Mesenchymal stem cell (in vitro differentiated cells and primary cell): Measurements from ENCODE around the gene IDI1.

Experiments used
- DNase-seq: peaks from one replicate; pipeline ENCODE4 v3.0.0-alpha.2; 2013
- H2AFZ ChIP-seq: one replicate; pipeline ENCODE4 v1.6.1; 2013; ENCODE audit warnings: low read depth, mild to moderate bottlenecking, control low read depth, inconsistent platforms, low read length, moderate library complexity
- H2AK5ac ChIP-seq: 2 replicates; pipeline ENCODE4 v1.6.1; 2013; ENCODE audit warnings: low read length, moderate library complexity, mild to moderate bottlenecking, inconsistent platforms; ENCODE audit not compliant: severe bottlenecking
- H2BK120ac ChIP-seq: one replicate; pipeline ENCODE4 v1.6.1; 2013; ENCODE audit warnings: low read depth, mild to moderate bottlenecking, inconsistent platforms, low read length, moderate library complexity
- H2BK12ac ChIP-seq, 2 experiments: one replicate each; pipeline ENCODE4 v1.6.1; 2013; ENCODE audit warnings: inconsistent platforms in 2 of 2, low read length in 2 of 2, mild to moderate bottlenecking in 2 of 2, moderate library complexity in 2 of 2, control low read depth in 1 of 2
- H2BK15ac ChIP-seq: one replicate; pipeline ENCODE4 v1.6.1; 2013; ENCODE audit warnings: mild to moderate bottlenecking, low read depth, inconsistent platforms; ENCODE audit not compliant: poor library complexity, severe bottlenecking
- H2BK5ac ChIP-seq: 2 replicates; pipeline ENCODE4 v1.6.1; 2013; ENCODE audit warnings: low read depth, mild to moderate bottlenecking, low read length, control low read depth, inconsistent platforms; ENCODE audit not compliant: poor library complexity, severe bottlenecking
- H3K14ac ChIP-seq, 2 experiments: one replicate each; pipeline ENCODE4 v1.6.1; 2013; ENCODE audit warnings: inconsistent platforms in 2 of 2, low read length in 2 of 2, control low read depth in 1 of 2, mild to moderate bottlenecking in 1 of 2, moderate library complexity in 1 of 2
- H3K18ac ChIP-seq, 2 experiments: one replicate each; pipeline ENCODE4 v1.6.1; 2013; ENCODE audit warnings: inconsistent platforms in 2 of 2, low read length in 2 of 2, control low read depth in 1 of 2, low read depth in 1 of 2, mild to moderate bottlenecking in 1 of 2
- H3K23ac ChIP-seq, 2 experiments: one replicate each; pipeline ENCODE4 v1.6.1; 2013; ENCODE audit warnings: inconsistent platforms in 2 of 2, low read length in 2 of 2, mild to moderate bottlenecking in 2 of 2, moderate library complexity in 2 of 2, control low read depth in 1 of 2
- H3K27ac ChIP-seq: 2 replicates; pipeline ENCODE4 v1.5.1; 2013; ENCODE audit warnings: mild to moderate bottlenecking, moderate library complexity, low read length, control low read depth, inconsistent platforms; ENCODE audit not compliant: poor library complexity, severe bottlenecking
- H3K27me3 ChIP-seq, 2 experiments: 2 replicates each; pipeline versions ENCODE4 v1.6.1 to v1.7.0; 2013; ENCODE audit warnings: low read length in 2 of 2, mild to moderate bottlenecking in 2 of 2, moderate library complexity in 2 of 2, control low read depth in 1 of 2, inconsistent platforms in 1 of 2; ENCODE audit not compliant: control insufficient read depth in 1 of 2, insufficient read depth in 1 of 2
- H3K36me3 ChIP-seq, 2 experiments: 2 replicates each; pipeline versions ENCODE4 v1.6.1 to v1.7.0; 2013; ENCODE audit warnings: low read length in 2 of 2, control low read depth in 1 of 2, inconsistent platforms in 1 of 2, low read depth in 1 of 2, mild to moderate bottlenecking in 1 of 2; ENCODE audit not compliant: insufficient read depth in 2 of 2, control insufficient read depth in 1 of 2
- H3K4ac ChIP-seq, 2 experiments: one replicate each; pipeline ENCODE4 v1.6.1; 2013; ENCODE audit warnings: inconsistent platforms in 2 of 2, low read length in 2 of 2, mild to moderate bottlenecking in 2 of 2, moderate library complexity in 2 of 2, control low read depth in 1 of 2, low read depth in 1 of 2
- H3K4me1 ChIP-seq: 2 replicates; pipeline ENCODE4 v1.6.1; 2013; ENCODE audit warnings: low read depth, low read length, control low read depth; ENCODE audit not compliant: control insufficient read depth, insufficient read depth
- H3K4me2 ChIP-seq: 2 replicates; pipeline ENCODE4 v1.6.1; 2013; ENCODE audit warnings: low read length, mild to moderate bottlenecking, inconsistent platforms; ENCODE audit not compliant: poor library complexity, severe bottlenecking
- H3K4me3 ChIP-seq, 2 experiments: 2 replicates each; pipeline versions ENCODE4 v1.5.1 to v1.7.0; 2013; ENCODE audit warnings: low read length in 2 of 2, mild to moderate bottlenecking in 2 of 2, control low read depth in 1 of 2, low read depth in 1 of 2; ENCODE audit not compliant: insufficient read depth in 1 of 2
- H3K79me1 ChIP-seq: replicated peaks from 2 replicates; pipeline ENCODE4 v1.6.1; 2013; ENCODE audit warnings: mild to moderate bottlenecking, control low read depth, low read length, inconsistent platforms; ENCODE audit not compliant: poor library complexity, severe bottlenecking
- H3K9ac ChIP-seq: 2 replicates; pipeline ENCODE4 v1.7.0; 2013; ENCODE audit warnings: mild to moderate bottlenecking, low read length, moderate library complexity
- H3K9me3 ChIP-seq: 2 replicates; pipeline ENCODE4 v1.7.0; 2013; ENCODE audit warnings: mild to moderate bottlenecking, low read length; ENCODE audit not compliant: control insufficient read depth
- H4K8ac ChIP-seq: one replicate; pipeline ENCODE4 v1.6.1; 2013; ENCODE audit warnings: inconsistent platforms, mild to moderate bottlenecking, low read length, moderate library complexity
- H4K91ac ChIP-seq: one replicate; pipeline ENCODE4 v1.6.1; 2013; ENCODE audit warnings: mild to moderate bottlenecking, low read length, inconsistent platforms
- WGBS: methylation state at CpG from one replicate; pipeline ENCODE4 v1.1.7; 2013; ENCODE audit warnings: mixed read lengths; 5-methylcytosine and 5-hydroxymethylcytosine counted together

The IDI1 gene

DNA sequence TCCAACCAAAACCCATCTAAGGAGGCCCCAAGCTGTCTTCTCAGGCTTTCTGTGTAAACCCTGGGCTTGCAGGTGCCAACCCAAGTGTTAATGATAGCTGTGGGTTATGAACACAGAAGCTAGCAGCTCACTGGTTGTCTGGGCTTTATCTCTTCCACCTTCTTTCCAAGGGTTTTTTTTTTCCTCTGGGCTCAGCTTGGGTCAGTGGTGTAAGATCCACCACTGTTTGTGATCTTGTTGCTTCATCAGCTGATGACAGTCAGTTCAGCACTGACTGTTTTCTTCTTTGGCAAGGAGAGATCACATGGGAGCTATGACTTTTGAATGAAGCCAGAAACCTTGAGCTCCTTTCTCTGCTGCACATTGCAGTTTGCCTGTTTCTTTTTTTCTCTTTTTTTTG lies 56.0 kb downstream of the IDI1 start:
- no peak overlapping the region for H3K14ac ChIP-seq
- H3K18ac ChIP-seq: no peak overlapping the region
- no peak overlapping the region for H2AK5ac ChIP-seq
- peaks cover 46 to 69% of the 10 kb centered on the region in 2 experiments for H3K36me3 ChIP-seq
- peak overlapping the region; percentile 58 for H3K9ac ChIP-seq
- peak; percentile 57 for DNase-seq
- H3K23ac ChIP-seq: no peak overlapping the region
- peaks cover 8% of the 10 kb centered on the region for H3K4me1 ChIP-seq
- H3K27ac ChIP-seq: no peak overlapping the region
- H3K4me3 ChIP-seq: no peak overlapping the region
- H3K79me1 ChIP-seq: peaks cover 24% of the 10 kb centered on the region
- H3K9me3 ChIP-seq: no peaks in the 10 kb centered on the region
- no peak overlapping the region for H4K8ac ChIP-seq
- H2BK5ac ChIP-seq: no peak overlapping the region
- no peak overlapping the region for H2BK12ac ChIP-seq
- no peak overlapping the region for H2BK15ac ChIP-seq
- H2AFZ ChIP-seq: no peak overlapping the region
- no peak overlapping the region for H3K4ac ChIP-seq
- no peak overlapping the region for H4K91ac ChIP-seq
- H3K27me3 ChIP-seq: no peaks in the 10 kb centered on the region
- no peak overlapping the region for H2BK120ac ChIP-seq
- H3K4me2 ChIP-seq: no peak overlapping the region

DNA sequence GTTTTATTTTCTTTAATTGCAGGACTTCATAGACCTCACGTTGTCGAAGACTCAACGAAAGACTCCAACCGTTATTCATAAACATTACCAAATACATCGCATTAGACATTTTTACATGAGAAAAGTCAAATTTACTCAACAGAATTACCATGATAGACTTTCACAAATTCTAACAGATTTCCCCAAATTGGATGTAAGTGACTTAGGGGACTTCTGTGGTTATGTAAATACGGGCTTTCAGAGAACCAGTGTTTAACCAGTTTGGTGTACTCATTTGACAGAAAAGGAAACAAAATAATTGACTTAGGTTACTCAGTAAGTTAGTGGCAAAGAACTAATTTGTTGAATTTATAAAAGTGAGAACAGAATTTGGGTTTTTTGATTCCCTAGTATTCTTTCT lies 56.5 kb downstream of the IDI1 start:
- Histone ChIP-seq H3K4me1 (peaks cover 8% of the 10 kb centered on the region), H2BK120ac (no peak overlapping the region), H3K4me3 (no peak overlapping the region), H3K36me3 (peaks cover 42 to 65% of the 10 kb centered on the region in 2 experiments), H3K4ac (no peak overlapping the region), H2BK15ac (no peak overlapping the region), H4K8ac (no peak overlapping the region), H4K91ac (no peak overlapping the region), H3K9me3 (no peaks in the 10 kb centered on the region), H2AK5ac (no peak overlapping the region), H3K79me1 (peaks cover 22% of the 10 kb centered on the region), H3K4me2 (no peak overlapping the region), H3K9ac (peak overlapping the region; percentile 58), H3K23ac (no peak overlapping the region), H3K27ac (no peak overlapping the region), H2AFZ (no peak overlapping the region), H2BK12ac (no peak overlapping the region), H3K14ac (no peak overlapping the region), H2BK5ac (no peak overlapping the region), H3K18ac (no peak overlapping the region), H3K27me3 (no peaks in the 10 kb centered on the region)
- WGBS: 98% methylated on average over 5 of the region's 6 CpGs
- DNase-seq: no peak

DNA sequence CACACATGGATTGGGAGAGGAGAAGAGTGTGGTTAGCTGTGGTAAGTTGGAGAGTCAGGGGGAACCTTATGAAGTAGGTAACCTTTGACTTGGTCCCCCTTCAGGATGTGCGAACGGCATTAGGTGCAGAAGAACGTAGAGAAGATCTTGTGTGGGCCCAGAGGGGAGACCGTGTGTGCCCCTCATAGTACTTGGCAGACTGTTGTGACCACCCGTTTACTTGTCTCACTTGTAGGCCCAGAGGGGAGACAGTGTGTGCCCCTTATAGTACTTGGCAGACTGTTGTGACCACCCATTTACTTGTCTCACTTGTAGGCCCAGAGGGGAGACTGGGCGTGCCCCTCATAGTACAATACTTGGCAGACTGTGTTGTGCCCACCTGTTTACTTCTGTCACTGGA lies 58.1 kb downstream of the IDI1 start:
- Histone ChIP-seq H3K14ac (no peak overlapping the region), H4K8ac (no peak overlapping the region), H3K4me2 (no peak overlapping the region), H3K9me3 (no peaks in the 10 kb centered on the region), H2BK15ac (no peak overlapping the region), H3K27me3 (no peaks in the 10 kb centered on the region), H3K4ac (no peak overlapping the region), H3K79me1 (peaks cover 15% of the 10 kb centered on the region), H2AK5ac (no peak overlapping the region), H2AFZ (no peak overlapping the region), H3K27ac (no peak overlapping the region), H3K4me1 (peaks cover 11% of the 10 kb centered on the region), H4K91ac (no peak overlapping the region), H3K9ac (no peak overlapping the region), H2BK120ac (no peak overlapping the region), H3K18ac (no peak overlapping the region), H2BK5ac (no peak overlapping the region), H2BK12ac (no peak overlapping the region), H3K4me3 (no peak overlapping the region), H3K36me3 (peaks cover 30 to 48% of the 10 kb centered on the region in 2 experiments), H3K23ac (no peak overlapping the region)
- WGBS: 97% methylated on average over 6 of the region's 6 CpGs
- DNase-seq: no peak
